HK-2 (cell line): ENCODE measurements around the gene SACS.
"Not testable (repeated sequence)": the region's sequence is repeated elsewhere in the genome, so short reads cannot be mapped to it uniquely, and the experiment has no call there.

Experiments
- DNase-seq: peaks from one replicate; pipeline ENCODE4 v3.0.0-alpha.2; 2018; ENCODE audit not compliant: unreplicated experiment

The SACS gene

GRCh38 chr13:23411706-23412105 lies 21.8 kb downstream of the SACS start:
- no peak for DNase-seq

GRCh38 chr13:23411220-23411619 lies 22.3 kb downstream of the SACS start:
- DNase-seq: no peak

GRCh38 chr13:23408026-23408425 lies 25.5 kb downstream of the SACS start:
- DNase-seq: no peak

DNA sequence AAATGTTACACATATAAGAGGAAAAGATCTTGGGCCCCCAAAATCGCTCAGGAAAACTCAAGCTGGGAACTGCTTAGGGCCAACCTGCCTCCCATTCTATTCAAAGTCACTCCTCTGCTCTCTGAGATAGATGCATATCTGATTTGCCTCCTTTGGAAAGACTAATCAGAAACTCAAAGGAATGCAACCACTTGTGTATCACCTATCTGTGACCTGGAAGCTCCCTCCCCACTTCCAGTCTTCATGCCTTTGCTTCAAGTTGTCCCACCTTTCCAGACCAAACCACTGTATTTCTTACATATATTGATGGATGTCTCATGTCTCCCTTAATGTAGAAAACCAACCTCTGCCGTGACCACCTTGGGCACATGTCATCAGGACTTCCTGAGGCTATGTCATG lies 32.3 kb downstream of the SACS start:
- not testable (repeated sequence) for DNase-seq

- DNase-seq: no peak
These were observed 34.2 kb downstream of the SACS start for GRCh38 chr13:23399347-23399746.

- DNase-seq: no peak
These were observed 38.7 kb downstream of the SACS start for GRCh38 chr13:23394821-23395220.

GRCh38 chr13:23392925-23393645 lies 40.4 kb downstream of the SACS start:
- no peak for DNase-seq

- no peak for DNase-seq
These were observed 41.2 kb downstream of the SACS start for GRCh38 chr13:23392313-23392712.

DNA sequence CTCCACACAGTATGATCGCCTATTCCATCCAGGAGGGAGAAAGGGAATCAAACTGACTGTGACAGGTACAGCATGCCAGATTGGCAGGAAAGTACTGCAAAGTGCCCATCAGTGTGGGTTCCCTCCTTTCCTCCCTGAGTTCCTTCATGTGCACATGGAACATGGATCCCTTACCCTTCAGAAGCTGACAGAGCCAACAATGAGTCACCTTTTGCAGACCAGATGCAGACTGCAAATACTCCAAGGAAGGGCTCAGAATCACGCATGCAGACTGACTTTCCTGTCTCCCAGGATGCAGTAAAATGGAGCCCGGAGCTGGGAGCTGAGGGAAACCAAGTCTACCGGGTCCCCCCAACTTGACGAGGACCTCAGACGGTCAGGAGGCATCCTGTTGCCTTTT lies 41.8 kb downstream of the SACS start:
- no peak for DNase-seq

GRCh38 chr13:23386533-23386932 lies 47.0 kb downstream of the SACS start:
- no peak for DNase-seq

GRCh38 chr13:23385931-23386330 lies 47.6 kb downstream of the SACS start:
- no peak for DNase-seq

DNA sequence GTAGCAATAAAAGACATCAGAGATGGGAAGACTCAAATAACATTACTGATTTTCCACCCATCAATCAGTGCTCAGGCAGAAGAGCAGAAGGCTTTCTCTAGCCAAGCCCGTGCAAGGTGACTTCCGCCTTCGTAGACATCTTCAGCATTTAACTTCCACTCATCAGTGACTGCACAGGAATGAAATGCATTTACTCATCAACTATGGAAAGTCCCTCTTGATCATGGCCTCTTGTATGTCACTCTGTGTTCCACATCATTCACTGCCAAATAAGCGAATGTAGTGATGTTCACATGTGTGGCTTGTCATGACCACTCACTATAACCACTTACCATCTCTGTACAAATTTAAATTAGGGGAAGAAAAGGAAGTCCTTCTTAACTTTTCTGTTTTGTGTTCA lies 49.4 kb downstream of the SACS start:
- DNase-seq: no peak

- no peak for DNase-seq
These were observed 50.4 kb downstream of the SACS start for GRCh38 chr13:23383151-23383550.

DNA sequence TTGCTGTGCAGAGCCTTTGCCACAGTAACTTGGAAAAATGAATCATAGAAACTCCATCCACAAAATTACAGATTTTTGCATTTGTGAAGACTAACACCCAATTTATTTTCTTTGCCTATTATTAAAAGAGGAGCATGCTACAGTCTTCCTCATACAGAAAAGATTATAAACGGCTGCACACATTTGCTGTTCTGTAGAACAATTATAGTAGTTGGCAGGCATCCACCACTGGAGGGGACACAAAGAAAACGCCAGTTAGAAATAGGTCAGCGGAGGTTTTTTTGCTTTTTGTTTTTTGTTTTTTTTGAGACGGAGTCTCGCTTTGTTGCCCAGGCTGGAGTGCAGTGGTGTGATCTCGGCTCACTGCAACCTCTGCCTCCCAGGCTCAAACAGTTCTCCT lies 51.6 kb downstream of the SACS start:
- no peak for DNase-seq

DNA sequence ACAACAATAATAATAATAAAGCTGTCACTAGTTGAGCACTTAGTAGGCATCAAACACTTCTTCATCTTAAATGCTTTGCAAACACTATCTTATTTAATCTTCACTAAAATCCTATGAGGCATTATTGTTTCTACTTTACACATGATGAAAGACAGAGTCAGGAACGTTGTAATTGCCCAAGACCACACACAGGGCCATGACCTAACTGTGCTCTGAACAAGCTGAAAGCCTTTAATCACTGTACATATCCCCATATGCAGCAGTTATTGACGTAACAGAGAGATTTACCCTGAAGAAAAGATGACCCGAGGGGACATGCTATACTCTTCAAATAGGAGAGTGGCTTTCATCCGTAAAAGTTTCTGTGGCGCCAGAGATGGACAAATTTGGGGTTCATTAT lies 53.0 kb downstream of the SACS start:
- no peak for DNase-seq

DNA sequence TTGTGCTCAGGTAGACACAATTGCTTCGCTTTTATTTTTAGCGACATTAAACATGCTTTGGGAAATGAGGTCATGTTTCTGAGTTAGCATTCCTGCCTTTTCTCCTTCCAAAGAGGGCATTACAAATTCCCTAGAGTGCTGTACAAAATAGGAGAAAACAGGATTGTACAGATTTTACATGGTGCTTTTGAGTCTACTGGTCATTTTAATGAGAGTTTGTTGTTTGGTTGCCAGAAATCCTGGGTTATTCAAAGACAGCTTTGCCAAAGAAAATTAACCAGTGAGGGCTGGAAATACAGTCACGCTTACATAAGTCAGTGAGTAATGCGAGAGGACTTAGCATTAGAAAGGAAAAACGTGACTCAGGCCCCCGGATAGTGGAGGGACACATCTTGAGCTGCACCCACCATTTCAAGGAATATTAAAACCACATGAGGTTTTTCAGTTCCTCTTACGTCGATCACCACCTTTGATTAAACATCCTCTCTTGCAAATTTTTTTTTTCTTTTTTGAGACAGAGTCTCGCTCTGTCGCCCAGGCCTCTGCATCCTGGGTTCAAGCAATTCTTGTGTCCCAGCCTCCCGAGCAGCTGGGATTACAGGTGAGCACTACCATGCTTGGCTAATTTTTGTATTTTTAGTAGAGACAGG lies 55.4 kb downstream of the SACS start:
- DNase-seq: no peak

- no peak for DNase-seq
These were observed 55.9 kb downstream of the SACS start for GRCh38 chr13:23377579-23377978.

GRCh38 chr13:23375001-23375971 lies 58.2 kb downstream of the SACS start:
- peak; percentile 94 for DNase-seq

DNA sequence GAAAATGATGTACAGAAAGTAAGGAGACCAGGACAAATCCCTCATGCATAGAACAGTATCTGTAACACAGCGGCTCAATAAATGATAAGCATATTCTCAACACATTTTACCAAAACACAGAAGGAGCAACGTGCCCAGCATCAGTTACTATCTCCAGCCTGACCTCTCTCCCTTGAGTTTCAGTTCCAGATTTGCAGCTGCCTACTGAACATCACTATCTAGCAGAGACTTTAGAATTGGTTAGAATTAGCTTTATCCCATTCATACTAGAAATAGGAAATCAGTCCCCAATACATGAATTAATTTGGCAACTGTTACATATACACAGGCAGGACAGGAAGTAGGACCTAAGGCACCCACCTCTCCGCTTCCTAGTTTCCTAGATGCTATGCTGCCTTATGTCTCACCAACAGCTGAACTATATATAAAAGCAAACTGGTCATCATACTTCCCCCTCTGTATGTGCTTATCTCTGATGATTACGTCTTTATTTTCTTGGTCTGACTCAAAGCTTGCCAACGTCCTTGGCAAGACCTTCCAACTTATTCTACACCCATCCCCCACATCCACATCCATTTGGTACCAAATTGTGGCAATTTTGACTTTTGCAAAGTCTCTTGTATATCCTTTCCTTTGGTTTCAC lies 61.1 kb downstream of the SACS start:
- no peak for DNase-seq

DNA sequence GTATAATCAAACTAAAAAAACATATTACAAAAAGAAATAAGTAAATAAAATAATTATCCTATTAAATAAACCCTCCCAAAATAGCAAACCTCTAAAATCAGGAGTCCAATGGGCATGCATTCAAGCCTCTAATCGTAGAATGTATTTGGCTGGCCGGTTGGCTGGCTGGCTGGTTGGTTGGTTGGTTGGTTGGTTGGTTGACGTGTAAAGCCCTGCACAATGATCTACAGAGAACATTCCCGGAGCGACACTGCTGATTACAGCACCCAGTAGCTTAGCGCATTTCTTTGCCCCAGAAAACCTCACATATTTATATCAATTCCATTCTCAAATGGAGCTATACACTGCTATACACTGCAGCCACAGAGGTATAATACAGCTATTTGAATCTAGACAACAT lies 65.6 kb downstream of the SACS start:
- DNase-seq: no peak

GRCh38 chr13:23365652-23366051 lies 67.8 kb downstream of the SACS start:
- DNase-seq: no peak

- no peak for DNase-seq
These were observed 73.6 kb downstream of the SACS start for GRCh38 chr13:23359882-23360281.
